ENCODE measurements around the gene LAMA3.
"Not testable (repeated sequence)": the region's sequence is repeated elsewhere in the genome, so short reads cannot be mapped to it uniquely, and the experiment has no call there.

The LAMA3 gene

DNA sequence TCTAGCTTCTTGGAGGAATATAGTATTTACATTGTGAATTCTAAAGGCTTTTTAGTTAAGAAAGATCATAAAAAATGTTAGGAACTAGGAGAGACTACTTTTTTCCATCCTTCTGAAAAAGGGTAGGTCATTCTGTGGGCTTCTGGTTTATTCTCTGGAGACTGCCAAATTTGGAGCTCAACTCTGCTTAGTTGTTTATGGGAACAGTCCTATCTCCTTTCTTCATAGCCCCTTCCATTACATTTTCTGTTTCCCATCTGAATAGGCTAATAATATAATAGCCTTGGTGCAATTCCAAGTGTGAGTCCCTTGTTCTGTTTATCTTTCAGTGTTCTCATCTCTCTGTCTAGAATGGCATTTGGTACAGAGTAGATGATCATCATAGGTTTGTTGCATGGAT is 15.6 kb downstream of the LAMA3 start:
- DNase-seq = no peak

DNA sequence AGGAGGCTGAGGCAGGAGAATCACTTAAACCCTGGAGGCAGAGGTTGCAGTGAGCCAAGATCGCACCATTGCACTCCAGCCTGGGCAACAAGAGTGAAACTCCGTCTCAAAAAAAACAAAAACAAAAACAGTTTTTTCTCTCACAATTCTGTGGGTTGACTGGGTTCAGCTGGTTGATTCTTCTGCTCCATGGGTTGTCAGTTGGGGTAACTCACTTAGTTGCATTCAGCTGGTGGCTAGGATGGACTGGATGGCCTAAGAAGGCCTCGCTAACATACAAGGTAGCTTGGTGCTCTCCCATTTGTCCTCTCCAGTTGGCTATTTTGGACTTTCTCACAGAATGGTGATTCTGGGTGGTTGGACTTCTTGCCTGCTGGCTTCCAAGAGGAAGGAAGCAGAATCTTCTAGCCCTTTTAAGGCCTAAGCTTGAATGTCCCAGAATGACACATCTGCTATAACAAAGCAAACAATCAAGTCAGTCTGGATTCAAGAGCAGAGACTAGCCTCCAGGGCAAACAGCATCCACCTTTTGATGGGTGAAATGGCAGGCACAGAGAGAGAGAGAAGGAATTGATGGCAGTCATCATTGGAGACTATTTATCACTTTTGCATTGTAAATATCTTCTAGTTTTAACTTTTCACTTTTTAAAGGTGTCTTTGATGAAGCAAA is 17.9 kb downstream of the LAMA3 start:
- DNase-seq = no peak

DNA sequence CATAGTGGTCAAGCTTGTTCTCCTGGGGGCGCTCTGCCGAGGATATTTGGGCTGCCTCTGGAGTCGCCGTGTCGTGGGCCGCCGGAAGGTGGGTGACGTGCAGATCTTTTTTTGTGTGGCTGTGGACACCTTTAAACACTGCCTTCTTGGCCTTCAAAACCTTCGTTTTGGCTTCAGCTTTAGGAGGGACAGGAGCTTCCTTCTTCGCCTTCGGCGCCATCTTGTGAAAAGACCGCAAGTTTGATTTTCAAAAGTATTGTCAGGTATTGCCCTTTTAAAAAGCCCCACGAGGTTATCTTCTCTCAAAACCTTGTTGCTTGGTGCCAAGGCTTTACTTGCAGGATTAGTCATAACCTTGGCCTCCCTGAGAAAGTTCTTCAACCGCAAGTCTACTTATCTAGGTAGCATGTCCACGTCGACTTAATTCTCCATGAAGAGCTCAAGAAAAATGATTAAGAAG is 20.8 kb downstream of the LAMA3 start:
- no peak for DNase-seq

DNA sequence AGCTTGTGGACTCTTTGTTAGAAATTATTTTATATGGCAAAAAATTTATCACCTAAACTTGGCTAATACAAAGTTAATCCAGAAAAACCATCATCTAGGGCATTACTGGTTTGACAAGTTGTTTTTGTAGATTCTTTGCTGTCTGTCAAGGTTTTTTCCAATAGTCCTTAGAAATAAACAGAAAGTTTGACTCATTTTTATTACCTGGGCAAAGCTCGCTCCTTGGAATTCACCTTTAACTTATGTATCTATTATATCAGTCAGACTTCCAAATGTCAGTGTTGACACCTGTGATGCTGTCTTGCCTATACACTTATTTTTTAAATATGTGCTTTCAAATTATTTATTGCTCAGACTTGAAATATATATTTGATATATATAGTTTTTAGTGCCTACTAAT is 21.7 kb downstream of the LAMA3 start:
- no peak for DNase-seq

DNA sequence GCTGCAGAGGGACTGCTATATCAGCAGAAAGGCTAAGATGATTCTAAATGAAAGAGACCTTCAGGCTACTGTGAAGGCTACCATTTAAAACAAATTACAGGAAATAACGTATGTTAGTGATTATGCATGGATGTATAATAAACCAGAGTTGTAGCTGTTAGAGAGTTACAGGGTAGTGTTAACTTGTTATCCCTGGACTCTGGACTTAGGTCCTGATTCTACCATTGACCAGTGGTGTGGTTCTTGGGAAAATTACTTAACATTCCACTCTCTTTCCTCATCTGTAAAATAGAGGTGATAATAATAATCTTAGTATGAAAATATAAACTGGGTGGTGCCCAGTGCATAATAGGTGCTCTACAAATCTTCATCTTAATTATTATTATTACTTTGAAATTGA is 22.2 kb downstream of the LAMA3 start:
- DNase-seq = no peak

DNA sequence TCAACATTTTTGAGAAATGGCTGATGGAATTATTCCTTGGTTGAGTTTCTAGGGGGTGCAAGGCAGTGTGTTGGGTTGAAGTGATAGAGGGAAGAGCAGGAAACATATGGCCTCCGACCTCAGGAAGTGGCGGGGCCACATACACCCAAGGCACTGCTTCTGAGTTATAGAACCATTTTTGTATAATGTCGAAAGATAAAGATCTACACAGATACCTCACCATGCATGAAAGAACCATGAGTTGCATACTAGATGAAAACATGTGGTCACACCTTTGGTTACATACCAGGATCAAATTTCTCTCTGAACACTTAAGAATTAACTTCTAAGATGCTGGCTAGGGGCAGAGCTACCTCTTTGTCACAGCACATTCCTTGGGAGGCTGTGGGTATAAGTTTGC is 23.2 kb downstream of the LAMA3 start:
- DNase-seq = no peak

DNA sequence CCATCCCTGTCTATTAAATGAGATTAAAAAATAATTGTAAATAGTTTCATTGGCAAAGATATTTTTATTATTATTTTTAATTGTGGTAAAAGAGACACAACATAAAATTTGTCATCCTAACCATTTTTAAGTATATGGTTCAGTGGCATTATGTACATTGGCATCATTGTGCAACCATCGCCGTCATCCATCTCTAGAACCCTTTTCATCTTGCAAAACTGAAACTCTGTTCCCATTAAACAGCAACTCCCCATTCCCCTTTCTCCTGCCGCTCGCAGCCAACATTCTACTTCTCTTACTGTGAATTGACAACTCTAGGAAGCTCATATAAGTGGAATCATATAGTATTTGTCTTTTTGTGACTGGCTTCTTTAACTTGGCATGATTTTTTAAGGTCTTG is 25.3 kb downstream of the LAMA3 start:
- DNase-seq = no peak

DNA sequence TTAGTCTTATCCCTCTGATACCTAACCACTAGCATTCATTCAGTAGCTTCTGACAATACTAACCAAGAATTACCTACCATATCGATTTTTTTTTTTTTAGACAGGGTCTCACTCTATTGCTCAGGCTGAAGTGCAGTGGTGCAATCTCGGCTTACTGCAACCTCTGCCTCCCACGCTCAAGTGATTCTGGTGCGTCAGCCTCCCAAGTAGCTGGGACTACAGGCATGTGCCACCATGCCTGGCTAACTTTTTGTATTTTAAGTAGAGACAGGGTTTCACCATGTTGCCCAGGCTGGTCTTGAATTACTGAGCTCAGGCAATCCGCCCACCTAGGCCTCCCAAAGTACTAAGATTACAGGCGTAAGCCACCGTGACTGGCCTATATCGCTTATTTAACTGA is 26.8 kb downstream of the LAMA3 start:
- DNase-seq = not testable (repeated sequence)

DNA sequence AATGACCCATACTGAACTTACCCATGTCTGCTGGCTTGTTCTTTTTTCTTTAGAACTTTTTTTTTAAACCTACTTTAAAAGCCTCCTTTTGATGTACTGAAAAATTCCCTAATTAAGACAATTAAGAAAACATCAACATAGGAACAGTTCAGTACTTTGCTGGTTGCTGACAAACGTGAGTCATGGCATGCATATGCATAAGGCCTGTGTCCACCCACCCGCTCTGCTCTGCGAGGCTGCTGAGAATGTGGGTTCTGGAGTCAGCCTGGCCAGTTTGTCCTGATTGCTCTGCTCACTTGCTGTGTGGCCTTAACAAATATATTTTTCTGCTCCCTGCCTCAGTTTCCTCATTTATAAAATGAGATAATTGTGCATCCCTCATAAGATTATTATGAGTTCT is 27.3 kb downstream of the LAMA3 start:
- no peak for DNase-seq

DNA sequence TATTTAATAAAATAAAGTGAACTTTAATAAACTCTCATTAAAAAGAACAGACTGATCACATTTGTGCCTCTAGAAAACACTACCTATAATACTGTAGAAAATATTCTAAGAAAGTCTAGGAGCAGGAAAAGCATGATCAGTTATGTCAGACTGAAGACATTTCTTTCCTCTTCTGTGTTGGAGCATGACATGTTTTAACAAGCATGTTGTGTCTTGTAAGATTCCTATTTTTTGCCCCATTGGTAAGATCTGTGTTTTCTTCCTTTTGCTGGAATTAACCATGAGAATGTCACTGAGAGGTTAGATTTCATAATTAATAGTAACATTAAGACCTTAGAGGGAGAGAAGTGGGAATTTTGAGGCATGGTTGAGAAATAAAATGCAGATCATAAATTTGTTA is 27.7 kb downstream of the LAMA3 start:
- DNase-seq = no peak

DNA sequence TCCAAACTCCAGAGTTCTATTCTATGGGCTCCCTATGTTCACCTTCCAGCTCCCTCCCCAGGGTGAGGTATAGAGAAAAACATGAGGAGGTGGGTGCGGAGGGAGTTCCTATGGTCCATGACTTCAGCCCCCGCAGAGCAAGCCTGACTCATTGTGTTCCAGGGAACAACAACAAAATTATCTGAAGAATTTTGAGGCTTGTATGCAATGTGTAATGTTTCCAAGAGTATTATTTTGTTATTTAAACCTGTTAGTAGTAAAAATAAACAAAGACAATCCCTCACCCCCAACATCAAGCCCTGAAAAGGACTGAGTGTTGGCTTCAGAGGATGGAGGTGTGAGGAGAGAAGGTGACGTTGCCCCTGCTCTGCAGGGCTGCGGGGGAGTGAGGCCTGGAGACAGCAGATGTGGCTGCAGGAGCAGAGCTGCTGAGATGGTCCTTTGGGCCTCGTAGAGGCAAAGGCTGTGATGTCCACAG is 29.0 kb downstream of the LAMA3 start:
- DNase-seq = no peak

DNA sequence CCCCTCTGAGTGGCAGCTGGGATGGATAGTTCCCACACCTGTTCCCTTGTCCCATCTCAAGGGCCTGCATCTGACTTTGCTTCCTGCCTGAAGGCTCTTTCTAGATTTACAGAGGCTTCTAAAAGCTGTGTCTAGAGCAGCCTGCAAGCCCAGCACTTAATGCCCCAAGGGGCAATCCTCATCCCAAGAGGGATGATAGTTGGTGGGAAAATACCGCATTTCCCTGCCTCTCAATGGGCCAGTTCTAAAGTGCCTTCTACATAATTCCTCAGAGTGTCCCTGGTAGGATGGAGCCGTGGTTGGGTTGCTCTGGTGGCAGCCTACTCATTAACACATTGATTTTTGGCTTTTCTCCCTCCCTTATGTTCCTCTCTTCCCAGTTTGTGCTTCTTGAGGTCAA is 29.5 kb downstream of the LAMA3 start:
- no peak for DNase-seq

DNA sequence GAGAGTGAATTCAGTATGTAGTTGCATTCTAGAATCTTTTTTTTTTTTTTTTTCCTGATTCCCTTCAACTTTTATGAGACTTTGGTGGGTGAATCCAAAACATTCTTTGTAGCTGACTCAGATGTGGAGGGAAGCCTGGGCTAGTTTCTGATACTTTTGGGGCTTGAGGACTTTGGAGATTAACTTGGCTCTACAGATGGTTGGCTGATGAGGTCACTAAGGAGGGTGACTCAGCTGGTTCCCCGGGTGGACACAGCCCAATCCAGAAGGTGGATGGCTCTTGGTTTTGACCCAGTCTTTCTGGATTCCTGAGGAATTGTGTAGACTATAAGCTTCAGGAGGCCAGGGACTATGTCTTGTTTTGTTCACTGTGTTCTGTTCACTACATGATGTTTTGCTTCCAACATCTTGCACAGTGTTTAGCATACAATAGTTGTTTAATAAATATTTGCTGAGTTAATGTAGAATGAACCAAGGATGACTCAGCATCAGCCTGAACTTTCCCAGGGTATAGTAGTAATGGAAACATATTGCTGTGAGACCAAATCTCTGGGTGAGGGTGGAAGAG is 30.5 kb downstream of the LAMA3 start:
- DNase-seq = peak; percentile 25

DNA sequence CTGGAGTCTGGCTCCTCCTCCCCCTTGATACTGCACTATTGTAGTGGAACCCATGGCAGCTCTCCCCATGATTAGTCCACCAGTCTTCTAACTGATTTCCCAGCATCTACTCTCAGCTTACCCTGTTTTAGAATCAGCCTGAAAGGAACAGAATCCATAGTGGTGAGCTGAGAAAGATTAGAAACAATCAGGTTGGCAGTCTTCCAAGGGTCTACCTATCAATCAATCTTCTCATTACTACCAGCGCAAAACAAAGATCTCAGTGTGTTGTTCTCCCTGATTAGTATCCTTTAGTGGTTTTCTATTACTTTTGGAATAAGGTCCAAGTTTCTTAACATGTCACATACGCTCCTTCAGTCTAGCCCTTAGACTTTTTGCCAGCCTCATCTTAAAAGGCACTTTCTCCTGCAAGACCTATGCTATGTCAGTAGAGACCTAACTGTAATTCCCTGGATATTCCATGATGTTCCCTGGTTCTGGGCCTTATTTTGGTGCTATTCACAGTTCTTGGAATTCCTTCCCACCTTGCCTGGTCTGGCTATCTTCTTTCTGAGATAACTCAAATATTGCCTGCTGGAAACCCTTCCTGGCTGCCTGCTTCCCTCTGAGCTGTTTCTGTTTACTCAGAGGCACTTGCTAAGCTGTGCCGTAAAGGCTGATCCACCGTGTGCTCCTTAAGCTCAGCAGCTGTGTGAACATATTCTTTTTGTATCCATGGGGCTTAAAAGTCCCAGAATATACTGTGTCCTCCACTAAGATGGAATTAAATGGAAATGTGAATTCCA is 32.6 kb downstream of the LAMA3 start:
- peak; percentile 11 for DNase-seq

DNA sequence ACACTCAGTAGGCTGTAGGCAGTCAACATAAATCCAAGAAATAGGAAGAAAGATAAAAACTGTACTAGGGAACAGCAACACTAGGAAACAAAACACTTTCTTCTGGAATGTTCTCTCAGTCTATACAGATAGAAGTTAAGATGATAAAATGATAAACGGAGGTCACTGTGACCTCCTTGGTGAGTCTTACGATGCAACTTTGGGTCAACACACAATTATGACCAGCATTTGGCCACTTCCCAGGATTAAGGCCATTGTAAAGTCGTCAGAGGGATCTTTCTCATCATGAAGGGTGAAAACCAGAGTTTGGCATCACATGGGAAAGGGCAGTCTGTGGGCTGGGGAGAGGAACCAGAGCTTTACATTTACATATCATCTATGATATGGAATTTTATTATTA is 33.4 kb downstream of the LAMA3 start:
- no peak for DNase-seq

DNA sequence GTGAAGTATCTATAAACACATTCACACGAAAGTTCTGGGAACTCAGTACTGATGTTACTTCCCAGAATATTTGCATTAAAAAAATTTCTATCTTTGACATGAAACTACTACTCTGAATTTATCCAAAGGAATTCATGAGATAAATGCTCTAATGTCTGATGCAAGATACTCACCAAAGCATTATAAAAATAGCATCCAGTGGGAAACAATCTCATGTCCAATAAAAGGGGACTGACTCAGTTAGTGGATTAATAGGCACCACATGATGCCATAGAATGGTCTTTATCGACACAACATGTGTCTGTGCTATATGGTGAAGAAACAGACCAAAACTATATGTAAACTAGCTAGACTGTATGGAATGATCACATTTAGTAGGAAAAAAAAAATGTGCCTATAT is 33.9 kb downstream of the LAMA3 start:
- DNase-seq = no peak

DNA sequence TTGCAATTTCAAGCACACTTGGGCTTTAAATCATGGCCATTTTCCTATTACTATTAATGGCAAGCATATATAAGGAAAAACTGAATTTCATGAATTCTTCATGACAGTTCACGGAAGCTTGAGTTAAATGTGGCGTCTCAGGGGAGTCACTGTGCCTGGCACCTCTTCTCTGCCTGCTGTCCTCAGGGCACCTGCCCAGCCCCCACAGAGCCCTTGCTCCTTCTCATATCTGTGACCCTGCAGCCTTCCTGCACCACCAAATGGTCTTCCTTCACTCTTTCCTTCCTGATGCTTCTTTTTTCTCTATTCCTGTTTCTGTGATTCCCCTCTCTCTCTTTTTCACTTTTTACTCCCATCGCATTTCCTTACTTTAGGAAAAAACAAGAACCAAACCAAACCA is 35.4 kb downstream of the LAMA3 start:
- DNase-seq = no peak

DNA sequence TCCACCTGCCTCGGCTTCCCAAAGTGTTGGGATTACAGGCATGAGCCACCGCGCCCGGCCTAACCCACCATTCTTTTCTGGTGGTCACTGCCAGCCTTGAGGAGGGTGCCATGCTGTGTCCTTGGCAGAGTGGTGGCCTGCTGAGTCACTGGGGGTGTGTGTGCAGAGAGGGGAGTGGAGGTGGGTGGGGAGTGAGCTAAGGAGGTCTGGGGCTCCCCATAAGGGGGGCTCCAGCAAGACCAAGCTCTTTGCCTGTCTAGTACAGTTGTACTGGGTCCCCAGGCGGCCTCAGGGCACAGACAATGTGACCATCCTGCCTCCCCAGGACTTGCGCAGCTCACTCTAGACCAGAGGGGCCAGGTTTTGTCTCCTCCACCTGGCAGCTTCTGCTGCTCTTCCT is 36.1 kb downstream of the LAMA3 start:
- DNase-seq = no peak

DNA sequence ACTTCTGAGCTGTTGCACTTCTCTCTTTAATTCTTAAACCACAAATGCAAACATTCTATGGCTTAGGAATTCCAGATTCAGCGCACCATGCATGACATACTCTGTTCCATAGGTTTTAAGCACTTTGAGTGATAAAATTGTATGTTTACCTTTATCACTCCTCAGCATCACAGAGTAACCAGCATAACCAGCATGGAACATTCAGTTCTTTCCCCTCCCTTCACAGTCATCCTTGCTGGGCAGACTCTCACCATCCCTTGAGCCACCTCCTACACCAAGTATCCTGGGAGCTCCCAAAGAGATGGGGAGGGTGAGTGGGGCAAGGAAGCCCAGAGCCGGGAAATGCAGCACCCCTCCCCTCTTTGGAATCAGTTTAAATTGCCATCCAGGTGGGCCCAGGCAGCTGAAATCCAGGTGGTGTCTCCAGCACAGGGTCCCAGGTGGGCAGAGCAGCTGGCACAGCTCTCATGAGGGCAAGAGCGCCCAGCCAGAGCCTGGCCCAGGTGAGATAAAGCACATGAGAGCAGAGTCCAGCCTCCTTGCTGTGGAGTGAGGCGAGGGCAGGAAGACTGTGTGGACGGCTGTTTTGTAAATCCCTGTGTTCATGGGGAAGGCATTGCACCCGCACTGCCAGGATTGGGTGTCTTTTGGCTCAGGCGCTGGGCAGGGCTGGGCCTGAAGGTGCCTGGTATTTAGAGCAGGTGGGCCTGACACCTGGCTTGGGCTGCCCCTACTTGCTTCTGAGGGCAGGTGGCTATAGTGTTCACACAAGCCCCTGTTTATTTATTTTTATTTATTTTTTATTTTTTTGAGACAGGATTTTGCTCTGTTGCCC is 36.8 kb downstream of the LAMA3 start:
- no peak for DNase-seq

DNA sequence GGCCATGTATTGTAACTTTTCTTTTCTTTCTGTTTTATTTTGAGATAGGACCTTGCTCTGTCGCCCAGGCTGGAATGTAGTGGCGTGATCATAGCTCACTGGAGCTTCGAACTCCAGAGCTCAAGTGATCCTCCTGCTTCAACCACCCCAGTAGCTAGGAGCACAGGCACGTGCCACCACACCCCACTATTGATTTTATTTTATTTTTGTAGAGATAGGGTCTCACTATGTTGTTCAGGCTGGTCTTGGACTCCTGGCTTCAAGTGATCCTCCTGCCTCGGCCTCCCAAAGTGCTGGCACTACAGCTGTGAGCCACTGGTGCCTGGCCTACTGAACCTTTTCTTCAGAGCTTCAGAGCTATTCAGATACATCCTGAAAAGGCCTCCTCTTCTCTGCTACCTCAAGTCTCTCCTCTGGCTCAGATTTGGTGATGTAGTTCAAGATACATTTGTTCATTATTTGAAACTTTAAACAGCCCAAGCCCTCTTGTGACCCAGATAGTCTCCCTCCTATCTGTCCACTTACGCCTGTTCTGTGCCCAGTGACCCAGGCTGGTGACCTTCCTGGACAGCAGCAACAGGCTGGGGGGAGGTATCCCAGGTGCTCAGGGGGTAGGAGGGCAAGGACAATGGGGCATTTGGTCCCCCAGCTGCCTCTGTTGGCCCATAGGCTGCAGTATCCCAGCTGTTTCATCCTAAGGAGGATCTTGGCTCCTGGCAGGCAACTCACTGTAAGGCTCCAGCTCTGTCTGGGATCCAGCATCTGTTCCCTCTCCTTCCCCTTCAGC is 38.6 kb downstream of the LAMA3 start:
- DNase-seq = no peak

DNA sequence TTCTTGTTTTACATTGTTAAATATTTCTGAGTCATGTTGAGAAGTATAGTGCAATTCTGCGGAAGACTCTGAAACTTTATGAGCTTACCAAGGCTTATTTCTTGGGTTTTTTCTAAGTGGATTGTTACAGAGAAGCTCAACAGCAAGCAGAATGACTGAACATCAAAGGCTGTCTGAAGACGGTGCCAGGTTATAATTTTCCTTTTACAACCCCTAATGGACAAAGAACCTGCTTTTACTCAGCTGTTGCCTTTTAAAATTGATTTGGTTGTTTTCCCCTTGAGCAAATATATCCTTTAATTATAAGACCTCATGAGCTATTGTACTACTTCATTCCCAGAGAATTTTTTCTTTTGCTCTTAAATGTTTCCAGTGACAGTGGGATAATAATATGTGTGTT is 41.6 kb downstream of the LAMA3 start:
- DNase-seq = no peak

DNA sequence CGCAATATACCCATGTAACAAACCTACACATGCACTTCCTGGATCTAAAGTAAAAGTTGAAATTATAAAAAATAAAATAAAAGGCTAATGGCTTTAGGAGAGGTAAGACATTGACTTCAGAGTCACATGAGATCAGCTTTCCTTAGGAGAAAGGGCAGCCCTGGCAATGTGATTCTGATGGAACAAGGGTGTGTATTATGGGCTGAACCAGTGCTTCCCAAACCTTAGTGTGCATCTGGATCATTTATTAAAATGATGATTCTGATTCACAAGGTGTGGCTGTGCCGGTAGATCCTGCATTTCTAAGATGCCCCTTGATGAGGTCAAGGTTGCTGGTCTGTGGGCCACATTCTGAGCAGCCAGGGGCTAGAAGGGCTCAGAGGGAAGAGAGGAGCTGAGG is 42.6 kb downstream of the LAMA3 start:
- no peak for DNase-seq
